Measurements from ENCODE around the gene MED29. TPM values are rescaled to one million over a fixed set of nuclear protein-coding genes. Genes with fewer than 3 reads are reported as not detected.

Gene MED29
- total and polyA plus RNA-seq, 10 of the 15 experiments (the other 5 are each of a cell fraction or from before 2014, with no cell fraction given): 3.2 to 36.6 (median 22.8) TPM

- TF ChIP-seq CEBPZ (IDR thresholded peaks at IDR 0.05; ENCODE audit: low read depth, low read length): no peak
- TF ChIP-seq NBN (IDR thresholded peaks at IDR 0.05): peak; percentile 80; the same call in 1 of the 2 replicates
- TF ChIP-seq BMI1 (IDR thresholded peaks at IDR 0.05; ENCODE audit: borderline replicate concordance): peak; percentile 19; the same call in 1 of the 2 replicates
- no peak for TF ChIP-seq KAT2A (conservative IDR thresholded peaks at IDR 0.05; ENCODE audit: control insufficient read depth, low read depth, low read length)
- peak; percentile 78 for TF ChIP-seq ELK1 (IDR thresholded peaks at IDR 0.05; ENCODE audit: low read depth, low read length)
- TF ChIP-seq CREM (IDR thresholded peaks at IDR 0.05; ENCODE audit: low read depth): peak; percentile 95
- no peak for TF ChIP-seq IRF3 (IDR thresholded peaks at IDR 0.05)
- no peak; the same call in 1 of the 2 replicates for TF ChIP-seq RB1 (IDR thresholded peaks at IDR 0.05; ENCODE audit: borderline replicate concordance)
- TF ChIP-seq EZH2 (IDR thresholded peaks at IDR 0.05; ENCODE audit: borderline replicate concordance, control insufficient read depth, low read depth, low read length): no peak
- TF ChIP-seq IKZF2 (IDR thresholded peaks at IDR 0.05): 0 out of 4 replicates have a peak, but pooled peaks of 1 of the 2 experiments have one; percentile 60
- TF ChIP-seq RAD51 (IDR thresholded peaks at IDR 0.05): no peak; the same call in 1 of the 2 replicates
- peak in 1 of 2 experiments; percentile 92; a peak in 2 of 3 replicates for TF ChIP-seq EGR1 (IDR thresholded peaks at IDR 0.05; ENCODE audit: borderline replicate concordance in 1 of 2, low read depth in 2 of 2, low read length in 2 of 2)
- no peak for TF ChIP-seq NFYA (IDR thresholded peaks at IDR 0.05; ENCODE audit: borderline replicate concordance, low read depth, low read length)
- TF ChIP-seq TBL1XR1 (IDR thresholded peaks at IDR 0.05; ENCODE audit: low read depth, low read length): no peak
- TF ChIP-seq WRNIP1 (IDR thresholded peaks at IDR 0.05; ENCODE audit: borderline replicate concordance, low read depth, low read length): peak; percentile 46; the same call in 1 of the 2 replicates
- no peak for TF ChIP-seq YY1 (IDR thresholded peaks at IDR 0.05; ENCODE audit: low read depth, low read length)
- no peak for TF ChIP-seq RBBP5 (conservative IDR thresholded peaks at IDR 0.05)
- TF ChIP-seq MXI1 (IDR thresholded peaks at IDR 0.05; ENCODE audit: low read depth, low read length): no peak; the same call in 1 of the 2 replicates
- no peak for TF ChIP-seq STAT1 (conservative IDR thresholded peaks at IDR 0.05)
- TF ChIP-seq POLR2A (IDR thresholded peaks at IDR 0.05; ENCODE audit: low read depth, low read length): peak; percentile 77
- TF ChIP-seq BCL3 (IDR thresholded peaks at IDR 0.05; ENCODE audit: borderline replicate concordance, insufficient read depth, low read depth, low read length, poor library complexity, severe bottlenecking): peak; percentile 62
- peak; percentile 44; the same call in 1 of the 2 replicates for TF ChIP-seq ZNF217 (IDR thresholded peaks at IDR 0.05)
- TF ChIP-seq SIN3A (IDR thresholded peaks at IDR 0.05; ENCODE audit: low read depth, low read length): no peak; the same call in 1 of the 2 replicates
- TF ChIP-seq MEF2B (IDR thresholded peaks at IDR 0.05; ENCODE audit: partially characterized antibody, poor library complexity, severe bottlenecking): peak; percentile 56
Measured at GRCh38 chr19:39409208-39410016, 18.2 kb downstream of the MED29 start (continued).

All from GM12878 (cell line).